Measurements from ENCODE around the gene TMPRSS3. TPM values are rescaled to one million over a fixed set of nuclear protein-coding genes. Genes with fewer than 3 reads are reported as not detected.
A peak's percentile ranks its signal among the peaks of the same experiment; 100 is the strongest.

The TMPRSS3 gene
- total RNA-seq, 4 donors from 2014 or later: not detected

GRCh38 chr21:42337830-42338728 is 57.8 kb downstream of the TMPRSS3 start:
- no peak for DNase-seq (ENCODE audit: extremely low spot score)
- H3K27ac ChIP-seq (replicated peaks in 1 of 4): peak overlapping the region in 1 of 4 donors; percentile 45
- intact Hi-C loops (cut with DNase I): no loop called here
- H3K27me3 ChIP-seq: peaks cover 0 to 13% (median 4%) of the 10 kb centered on the region in 4 donors
- no peaks in the 10 kb centered on the region for H3K36me3 ChIP-seq
- no peaks in the 10 kb centered on the region for H3K9me3 ChIP-seq
- TF ChIP-seq POLR2A (IDR thresholded peaks at IDR 0.05; ENCODE audit: low read depth) (no peak), CTCF (IDR thresholded peaks at IDR 0.05) (peak; percentile 58 to 74 (median 61)), EP300 (IDR thresholded peaks at IDR 0.05) (no peak), POLR2AphosphoS5 (IDR thresholded peaks at IDR 0.05) (peak in 1 of 2 donors; percentile 48)
- H3K4me1 ChIP-seq: peaks cover 0 to 14% (median 9%) of the 10 kb centered on the region in 4 donors
- 29% methylated on average over 16 of the region's 23 CpGs for WGBS
- H3K4me3 ChIP-seq: peak overlapping the region in 3 of 4 donors; percentile 9 to 28 (median 17)

GRCh38 chr21:42337276-42337675 is 58.6 kb downstream of the TMPRSS3 start:
- WGBS: 91% methylated on average over 4 of the region's 4 CpGs
- no peak for DNase-seq (ENCODE audit: extremely low spot score)

GRCh38 chr21:42336054-42336453 is 59.8 kb downstream of the TMPRSS3 start:
- intact Hi-C loops (cut with DNase I): no loop called here
- TF ChIP-seq POLR2A (IDR thresholded peaks at IDR 0.05; ENCODE audit: low read depth): no peak

More at GRCh38 chr21:42337276-42337675, 58.6 kb downstream of the TMPRSS3 start:
- no peak for TF ChIP-seq CTCF (IDR thresholded peaks at IDR 0.05)
- no peak for TF ChIP-seq EP300 (IDR thresholded peaks at IDR 0.05)
- TF ChIP-seq POLR2A (IDR thresholded peaks at IDR 0.05; ENCODE audit: low read depth): no peak
- TF ChIP-seq POLR2AphosphoS5 (IDR thresholded peaks at IDR 0.05): no peak
- Histone ChIP-seq H3K9me3 (no peaks in the 10 kb centered on the region), H3K36me3 (no peaks in the 10 kb centered on the region), H3K4me1 (peaks cover 0 to 14% (median 9%) of the 10 kb centered on the region in 4 donors), H3K27me3 (peaks cover 0 to 21% (median 4%) of the 10 kb centered on the region in 4 donors), H3K27ac (replicated peaks in 1 of 4) (no peak overlapping the region), H3K4me3 (no peak overlapping the region)
- intact Hi-C loops (cut with DNase I): no loop called here

GRCh38 chr21:42332557-42333317 is 63.1 kb downstream of the TMPRSS3 start:
- TF ChIP-seq EP300 (IDR thresholded peaks at IDR 0.05): no peak
- TF ChIP-seq CTCF (IDR thresholded peaks at IDR 0.05): no peak
- no peak for TF ChIP-seq POLR2A (IDR thresholded peaks at IDR 0.05; ENCODE audit: low read depth)
- no peak for TF ChIP-seq POLR2AphosphoS5 (IDR thresholded peaks at IDR 0.05)

More at GRCh38 chr21:42336054-42336453, 59.8 kb downstream of the TMPRSS3 start:
- H3K27me3 ChIP-seq: peaks cover 0 to 23% (median 4%) of the 10 kb centered on the region in 4 donors
- no peak for DNase-seq (ENCODE audit: extremely low spot score)
- peaks cover 0 to 10% (median 5%) of the 10 kb centered on the region in 4 donors for H3K9me3 ChIP-seq
- WGBS: 42% methylated on average over 10 of the region's 10 CpGs
- no peak overlapping the region for H3K27ac ChIP-seq (replicated peaks in 1 of 4)
- H3K36me3 ChIP-seq: no peaks in the 10 kb centered on the region
- H3K4me3 ChIP-seq: no peak overlapping the region
- peaks cover 0 to 14% (median 9%) of the 10 kb centered on the region in 4 donors for H3K4me1 ChIP-seq

GRCh38 chr21:42331660-42332059 is 64.2 kb downstream of the TMPRSS3 start:
- Histone ChIP-seq H3K9me3 (peaks cover 0 to 12% (median 6%) of the 10 kb centered on the region in 4 donors), H3K4me3 (no peak overlapping the region), H3K27me3 (peaks cover 0 to 23% (median 4%) of the 10 kb centered on the region in 4 donors), H3K4me1 (no peaks in the 10 kb centered on the region), H3K27ac (replicated peaks in 1 of 4) (no peak overlapping the region), H3K36me3 (no peaks in the 10 kb centered on the region)
- intact Hi-C loops (cut with DNase I): no loop called here
- TF ChIP-seq POLR2A (IDR thresholded peaks at IDR 0.05; ENCODE audit: low read depth) (no peak), POLR2AphosphoS5 (IDR thresholded peaks at IDR 0.05) (no peak), EP300 (IDR thresholded peaks at IDR 0.05) (no peak), CTCF (IDR thresholded peaks at IDR 0.05) (no peak)
- no peak for DNase-seq (ENCODE audit: extremely low spot score)

More at GRCh38 chr21:42332557-42333317, 63.1 kb downstream of the TMPRSS3 start:
- no peak overlapping the region for H3K27ac ChIP-seq (replicated peaks in 1 of 4)
- H3K4me3 ChIP-seq: no peak overlapping the region
- H3K27me3 ChIP-seq: peaks cover 0 to 23% (median 4%) of the 10 kb centered on the region in 4 donors
- H3K9me3 ChIP-seq: peaks cover 0 to 12% (median 6%) of the 10 kb centered on the region in 4 donors
- WGBS: 77% methylated on average over 5 of the region's 5 CpGs
- intact Hi-C loops (cut with DNase I): no loop called here
- DNase-seq (ENCODE audit: extremely low spot score): no peak
- H3K4me1 ChIP-seq: peaks cover 0 to 4% (median under 1%) of the 10 kb centered on the region in 4 donors
- H3K36me3 ChIP-seq: no peaks in the 10 kb centered on the region
